ENCODE measurements around the gene LIN7B.

DNA sequence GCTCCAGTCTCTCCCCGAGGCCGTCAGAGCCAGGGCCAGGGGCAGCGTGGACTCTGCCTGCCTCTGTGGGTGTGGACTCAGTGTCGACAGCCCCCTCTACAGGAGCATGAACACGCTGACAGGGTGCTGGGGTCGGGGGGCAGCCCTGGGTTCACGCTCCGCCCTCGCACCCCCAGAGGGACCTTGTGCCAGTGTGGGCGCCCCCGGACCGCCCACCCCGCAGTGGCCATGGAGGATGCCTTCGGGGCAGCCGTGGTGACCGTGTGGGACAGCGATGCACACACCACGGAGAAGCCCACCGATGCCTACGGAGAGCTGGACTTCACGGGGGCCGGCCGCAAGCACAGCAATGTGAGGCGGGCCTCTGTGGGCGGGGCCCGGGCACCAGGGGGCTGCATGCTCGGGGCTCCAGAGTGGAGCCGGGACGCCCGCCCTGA lies 51.7 kb downstream of the LIN7B start:
- no peak for TF ChIP-seq EZH2phosphoT487 (IDR thresholded peaks at IDR 0.05; ENCODE audit: borderline replicate concordance, low read length)
- TF ChIP-seq, protein P1, sequence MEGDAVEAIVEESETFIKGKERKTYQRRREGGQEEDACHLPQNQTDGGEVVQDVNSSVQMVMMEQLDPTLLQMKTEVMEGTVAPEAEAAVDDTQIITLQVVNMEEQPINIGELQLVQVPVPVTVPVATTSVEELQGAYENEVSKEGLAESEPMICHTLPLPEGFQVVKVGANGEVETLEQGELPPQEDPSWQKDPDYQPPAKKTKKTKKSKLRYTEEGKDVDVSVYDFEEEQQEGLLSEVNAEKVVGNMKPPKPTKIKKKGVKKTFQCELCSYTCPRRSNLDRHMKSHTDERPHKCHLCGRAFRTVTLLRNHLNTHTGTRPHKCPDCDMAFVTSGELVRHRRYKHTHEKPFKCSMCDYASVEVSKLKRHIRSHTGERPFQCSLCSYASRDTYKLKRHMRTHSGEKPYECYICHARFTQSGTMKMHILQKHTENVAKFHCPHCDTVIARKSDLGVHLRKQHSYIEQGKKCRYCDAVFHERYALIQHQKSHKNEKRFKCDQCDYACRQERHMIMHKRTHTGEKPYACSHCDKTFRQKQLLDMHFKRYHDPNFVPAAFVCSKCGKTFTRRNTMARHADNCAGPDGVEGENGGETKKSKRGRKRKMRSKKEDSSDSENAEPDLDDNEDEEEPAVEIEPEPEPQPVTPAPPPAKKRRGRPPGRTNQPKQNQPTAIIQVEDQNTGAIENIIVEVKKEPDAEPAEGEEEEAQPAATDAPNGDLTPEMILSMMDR (IDR thresholded peaks at IDR 0.05; ENCODE audit: low read depth, low read length, poor library complexity, severe bottlenecking), result no peak

Measured in DOHH2 (cell line).